HepG2 (cell line): ENCODE measurements around the gene EPS8L1. TPM values are rescaled to one million over a fixed set of nuclear protein-coding genes. Genes with fewer than 3 reads are reported as not detected.

Experiments used
- CENPT ChIP-seq: sonication (generic); formaldehyde crosslinking; IDR thresholded peaks from 2 replicates; pipeline ENCODE4 v1.8.0; 2022; ENCODE audit warnings: low read depth, mild to moderate bottlenecking, moderate library complexity, missing genetic modification reagents
- EED ChIP-seq: sonication (generic); formaldehyde crosslinking; IDR thresholded peaks from 2 replicates; pipeline ENCODE4 v1.5.0; 2020; ENCODE audit warnings: mild to moderate bottlenecking, missing genetic modification reagents
- ETV5 ChIP-seq: IDR thresholded peaks from 2 replicates; pipeline ENCODE4 v1.6.1; 2018; ENCODE audit warnings: missing biosample characterization, missing genetic modification reagents, inconsistent platforms, borderline replicate concordance
- MBNL3 ChIP-seq: fragments of 250-450 bp; sonication (Bioruptor Pico); conservative IDR thresholded peaks from 2 replicates; pipeline ENCODE4 v1.8.0; 2022; ENCODE audit warnings: mild to moderate bottlenecking, inconsistent platforms
- MED13 ChIP-seq: sonication (generic); formaldehyde crosslinking; IDR thresholded peaks from 2 replicates; pipeline ENCODE4 v1.5.0; 2020; ENCODE audit warnings: missing genetic modification reagents
- NFIB ChIP-seq: sonication (generic); formaldehyde crosslinking; IDR thresholded peaks from 2 replicates; pipeline ENCODE4 v1.9.0; 2021; ENCODE audit warnings: missing genetic modification reagents, mild to moderate bottlenecking, borderline replicate concordance
- NR2F6 ChIP-seq, 2 experiments: IDR thresholded peaks; 2 replicates each; pipeline ENCODE4 v1.6.1; 2016; ENCODE audit warnings: antibody characterized with exemption in 1 of 2, mild to moderate bottlenecking in 1 of 2
- PCBP2 ChIP-seq: fragments of 200-400 bp; formaldehyde crosslinking; optimal IDR thresholded peaks from 2 replicates; pipeline ENCODE3; 2018; ENCODE audit warnings: low read length, low read depth; ENCODE audit not compliant: poor library complexity, severe bottlenecking
- RXRA ChIP-seq: sonication (generic); formaldehyde crosslinking; IDR thresholded peaks from 2 replicates; pipeline ENCODE4 v1.5.1; 2020; ENCODE audit warnings: missing genetic modification reagents
- SKI ChIP-seq: fragments of 450-650 bp; IDR thresholded peaks from one replicate; pipeline ENCODE4 v1.6.1; 2018; ENCODE audit warnings: mild to moderate bottlenecking; ENCODE audit not compliant: partially characterized antibody
- SMAD1 ChIP-seq: sonication (generic); formaldehyde crosslinking; IDR thresholded peaks from 2 replicates; pipeline ENCODE4 v1.4.0; 2020; ENCODE audit warnings: missing genetic modification reagents, low read depth, mild to moderate bottlenecking, borderline replicate concordance
- THYN1 ChIP-seq: sonication (generic); formaldehyde crosslinking; IDR thresholded peaks from 2 replicates; pipeline ENCODE4 v1.8.1; 2023; ENCODE audit warnings: low read depth, mild to moderate bottlenecking, moderate library complexity, missing genetic modification reagents, borderline replicate concordance
- ZNF224 ChIP-seq: sonication (generic); formaldehyde crosslinking; IDR thresholded peaks from 2 replicates; pipeline ENCODE4 v1.5.0; 2020; ENCODE audit warnings: mild to moderate bottlenecking, missing genetic modification reagents
- ZNF552 ChIP-seq: sonication (generic); formaldehyde crosslinking; IDR thresholded peaks from 2 replicates; pipeline ENCODE4 v1.9.0; 2022; ENCODE audit warnings: missing genetic modification reagents, mild to moderate bottlenecking, borderline replicate concordance
- ZNF558 ChIP-seq: sonication (generic); formaldehyde crosslinking; IDR thresholded peaks from 2 replicates; pipeline ENCODE4 v1.9.0; 2022; ENCODE audit warnings: mild to moderate bottlenecking, missing genetic modification reagents, borderline replicate concordance
- ZNF614 ChIP-seq: IDR thresholded peaks from 2 replicates; pipeline ENCODE4 v1.6.1; 2018; ENCODE audit warnings: missing biosample characterization, missing genetic modification reagents, inconsistent platforms, borderline replicate concordance
- ZNF615 ChIP-seq: sonication (generic); formaldehyde crosslinking; IDR thresholded peaks from 2 replicates; pipeline ENCODE4 v1.5.0; 2020; ENCODE audit warnings: mild to moderate bottlenecking, missing genetic modification reagents, borderline replicate concordance
- ZNF629 ChIP-seq: sonication (generic); formaldehyde crosslinking; conservative IDR thresholded peaks from 2 replicates; pipeline ENCODE4 v1.5.0; 2020; ENCODE audit warnings: missing genetic modification reagents
- ZNF788 ChIP-seq: sonication (generic); formaldehyde crosslinking; IDR thresholded peaks from 2 replicates; pipeline ENCODE4 v1.5.0; 2020; ENCODE audit warnings: mild to moderate bottlenecking, missing genetic modification reagents, borderline replicate concordance
- ZNF83 ChIP-seq: sonication (generic); formaldehyde crosslinking; IDR thresholded peaks from 2 replicates; pipeline ENCODE4 v1.4.0; 2020; ENCODE audit warnings: missing genetic modification reagents, mild to moderate bottlenecking, borderline replicate concordance
- ZNF883 ChIP-seq: sonication (generic); formaldehyde crosslinking; IDR thresholded peaks from 2 replicates; pipeline ENCODE4 v1.5.1; 2020; ENCODE audit warnings: mild to moderate bottlenecking, missing genetic modification reagents; ENCODE audit errors: not compliant biosample characterization
- polyA plus RNA-seq, 8 experiments: library from polyadenylated mRNA; depleted of rRNA in 3 of 8; stranded (reverse) in 7 of 8; unstranded in 1 of 8; fragments of >200 nt; fragmentation: Illumina TruSeq in 4 of 8; extraction: Trizol in 4 of 8; gene quantifications; 2 replicates each; pipeline versions ENCODE4 v1.2.1 to v1.2.3, GENCODE V29; 2011 to 2016; ENCODE audit warnings: low read depth in 4 of 8, missing spikeins in 1 of 8, mixed read lengths in 1 of 8; ENCODE audit not compliant: insufficient read depth in 1 of 8
- total RNA-seq, 5 experiments: library from RNA; depleted of rRNA; stranded (reverse); fragments of >200 nt; fragmentation: Illumina TruSeq; extraction: Trizol; gene quantifications; 2 replicates each; pipeline ENCODE4 v1.2.3, GENCODE V29; 2016; ENCODE audit warnings: low read depth in 1 of 5
- TF ChIP-seq, protein P1 (sequence below): sonication (generic); formaldehyde crosslinking; IDR thresholded peaks from 2 replicates; pipeline ENCODE4 v1.4.0; 2020; ENCODE audit warnings: missing genetic modification reagents
- TF ChIP-seq, protein P2 (sequence below): IDR thresholded peaks from 2 replicates; pipeline ENCODE4 v1.6.1; 2016; ENCODE audit warnings: mild to moderate bottlenecking
- TF ChIP-seq, protein P3 (sequence below): IDR thresholded peaks from 2 replicates; pipeline ENCODE4 v1.6.1; 2016; ENCODE audit warnings: low read depth, borderline replicate concordance
- TF ChIP-seq, protein P4 (sequence below): sonication (generic); formaldehyde crosslinking; IDR thresholded peaks from 2 replicates; pipeline ENCODE4 v1.4.0; 2020; ENCODE audit warnings: mild to moderate bottlenecking, missing genetic modification reagents
- TF ChIP-seq, protein P5 (sequence below): sonication (generic); IDR thresholded peaks from 2 replicates; pipeline ENCODE4 v1.6.1; 2016; ENCODE audit warnings: low read depth, borderline replicate concordance

The EPS8L1 gene
- total and polyA plus RNA-seq, 2 of the 13 experiments (the other 11 are each of a cell fraction or from before 2014, with no cell fraction given): 3.0 to 6.3 TPM

DNA sequence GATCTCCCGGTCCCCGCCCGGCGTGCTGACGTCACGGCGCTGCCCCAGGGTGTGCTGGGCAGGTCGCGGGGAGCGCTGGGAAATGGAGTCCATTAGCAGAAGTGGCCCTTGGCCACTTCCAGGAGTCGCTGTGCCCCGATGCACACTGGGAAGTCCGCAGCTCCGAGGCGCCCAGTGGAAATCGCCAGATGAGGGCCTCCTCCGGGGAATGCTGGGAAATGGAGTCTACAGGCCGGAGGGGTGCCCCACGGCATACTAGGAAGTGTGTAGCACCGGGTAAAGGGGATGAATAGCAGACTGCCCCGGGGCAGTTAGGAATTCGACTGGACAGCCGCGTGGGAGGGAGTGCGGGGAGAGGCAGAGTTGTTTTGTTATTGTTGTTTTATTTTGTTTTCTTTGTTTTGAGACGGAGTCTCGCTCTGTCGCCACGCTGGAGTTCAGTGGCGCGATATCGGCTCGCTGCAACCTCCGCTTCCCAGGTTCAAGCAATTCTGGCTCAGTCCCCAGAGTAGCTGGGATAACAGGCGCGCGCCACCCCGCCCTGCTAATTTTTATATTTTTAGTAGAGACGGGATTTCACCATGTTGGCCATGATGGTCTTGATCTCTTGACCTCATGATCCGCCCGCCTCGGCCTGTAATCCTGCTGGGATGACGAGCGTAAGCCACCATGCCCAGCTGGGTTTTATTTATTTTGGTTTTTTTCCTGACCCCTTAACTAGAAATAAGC is 42.2 kb downstream of the EPS8L1 start (continued):
- TF ChIP-seq, protein P1, sequence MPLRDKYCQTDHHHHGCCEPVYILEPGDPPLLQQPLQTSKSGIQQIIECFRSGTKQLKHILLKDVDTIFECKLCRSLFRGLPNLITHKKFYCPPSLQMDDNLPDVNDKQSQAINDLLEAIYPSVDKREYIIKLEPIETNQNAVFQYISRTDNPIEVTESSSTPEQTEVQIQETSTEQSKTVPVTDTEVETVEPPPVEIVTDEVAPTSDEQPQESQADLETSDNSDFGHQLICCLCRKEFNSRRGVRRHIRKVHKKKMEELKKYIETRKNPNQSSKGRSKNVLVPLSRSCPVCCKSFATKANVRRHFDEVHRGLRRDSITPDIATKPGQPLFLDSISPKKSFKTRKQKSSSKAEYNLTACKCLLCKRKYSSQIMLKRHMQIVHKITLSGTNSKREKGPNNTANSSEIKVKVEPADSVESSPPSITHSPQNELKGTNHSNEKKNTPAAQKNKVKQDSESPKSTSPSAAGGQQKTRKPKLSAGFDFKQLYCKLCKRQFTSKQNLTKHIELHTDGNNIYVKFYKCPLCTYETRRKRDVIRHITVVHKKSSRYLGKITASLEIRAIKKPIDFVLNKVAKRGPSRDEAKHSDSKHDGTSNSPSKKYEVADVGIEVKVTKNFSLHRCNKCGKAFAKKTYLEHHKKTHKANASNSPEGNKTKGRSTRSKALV (CRISPR knock-in tag): no peak
- TF ChIP-seq RXRA (no peak), EED (no peak), PCBP2 (no peak), ETV5 (peak; percentile 58), ZNF83 (CRISPR knock-in tag) (no peak), MED13 (CRISPR knock-in tag) (no peak), SMAD1 (no peak), SKI (no peak), MBNL3 (CRISPR knock-in tag) (no peak), NFIB (CRISPR knock-in tag) (no peak), NR2F6 (IDR thresholded peaks at IDR 0.05) (no peak), NR2F6 (CRISPR knock-in tag; IDR thresholded peaks at IDR 0.05) (peak; percentile 24; the same call in 1 of the 2 replicates), ZNF558 (CRISPR knock-in tag) (no peak), ZNF224 (CRISPR knock-in tag) (no peak), ZNF552 (CRISPR knock-in tag) (no peak), ZNF883 (CRISPR knock-in tag) (no peak), CENPT (CRISPR knock-in tag) (no peak), THYN1 (CRISPR knock-in tag) (no peak), ZNF614 (CRISPR knock-in tag) (peak; percentile 48; the same call in 1 of the 2 replicates), ZNF629 (no peak), ZNF788 (CRISPR knock-in tag) (peak; percentile 38; the same call in 1 of the 2 replicates), ZNF615 (no peak)
- TF ChIP-seq, protein P2, sequence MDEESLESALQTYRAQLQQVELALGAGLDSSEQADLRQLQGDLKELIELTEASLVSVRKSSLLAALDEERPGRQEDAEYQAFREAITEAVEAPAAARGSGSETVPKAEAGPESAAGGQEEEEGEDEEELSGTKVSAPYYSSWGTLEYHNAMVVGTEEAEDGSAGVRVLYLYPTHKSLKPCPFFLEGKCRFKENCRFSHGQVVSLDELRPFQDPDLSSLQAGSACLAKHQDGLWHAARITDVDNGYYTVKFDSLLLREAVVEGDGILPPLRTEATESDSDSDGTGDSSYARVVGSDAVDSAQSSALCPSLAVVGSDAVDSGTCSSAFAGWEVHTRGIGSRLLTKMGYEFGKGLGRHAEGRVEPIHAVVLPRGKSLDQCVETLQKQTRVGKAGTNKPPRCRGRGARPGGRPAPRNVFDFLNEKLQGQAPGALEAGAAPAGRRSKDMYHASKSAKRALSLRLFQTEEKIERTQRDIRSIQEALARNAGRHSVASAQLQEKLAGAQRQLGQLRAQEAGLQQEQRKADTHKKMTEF: peak; percentile 61; the same call in 1 of the 2 replicates
- TF ChIP-seq, protein P3, sequence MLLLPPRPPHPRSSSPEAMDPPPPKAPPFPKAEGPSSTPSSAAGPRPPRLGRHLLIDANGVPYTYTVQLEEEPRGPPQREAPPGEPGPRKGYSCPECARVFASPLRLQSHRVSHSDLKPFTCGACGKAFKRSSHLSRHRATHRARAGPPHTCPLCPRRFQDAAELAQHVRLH (CRISPR knock-in tag): no peak
- TF ChIP-seq, protein P4, sequence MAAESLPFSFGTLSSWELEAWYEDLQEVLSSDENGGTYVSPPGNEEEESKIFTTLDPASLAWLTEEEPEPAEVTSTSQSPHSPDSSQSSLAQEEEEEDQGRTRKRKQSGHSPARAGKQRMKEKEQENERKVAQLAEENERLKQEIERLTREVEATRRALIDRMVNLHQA (CRISPR knock-in tag): no peak
- TF ChIP-seq, protein P5, sequence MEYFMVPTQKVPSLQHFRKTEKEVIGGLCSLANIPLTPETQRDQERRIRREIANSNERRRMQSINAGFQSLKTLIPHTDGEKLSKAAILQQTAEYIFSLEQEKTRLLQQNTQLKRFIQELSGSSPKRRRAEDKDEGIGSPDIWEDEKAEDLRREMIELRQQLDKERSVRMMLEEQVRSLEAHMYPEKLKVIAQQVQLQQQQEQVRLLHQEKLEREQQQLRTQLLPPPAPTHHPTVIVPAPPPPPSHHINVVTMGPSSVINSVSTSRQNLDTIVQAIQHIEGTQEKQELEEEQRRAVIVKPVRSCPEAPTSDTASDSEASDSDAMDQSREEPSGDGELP: peak; percentile 60; the same call in 1 of the 2 replicates
